GM21526 (cell line): ENCODE data around the gene RERE.
"Not testable (repeated sequence)": the region's sequence is repeated elsewhere in the genome, so short reads cannot be mapped to it uniquely, and the experiment has no call there.

Experiments
- ATAC-seq: cut with Tn5 transposase; IDR thresholded peaks from one replicate; pipeline ENCODE4 v1.9.1; 2021; ENCODE audit warnings: moderate library complexity; ENCODE audit not compliant: unreplicated experiment, low FRiP score

The RERE gene

GRCh38 chr1:8465692-8466091 lies 351.7 kb downstream of the RERE start:
- no peak for ATAC-seq

GRCh38 chr1:8465013-8465412 lies 352.4 kb downstream of the RERE start:
- ATAC-seq = no peak

- ATAC-seq = no peak
These were observed 353.1 kb downstream of the RERE start for GRCh38 chr1:8464377-8464776.

GRCh38 chr1:8463144-8463927 lies 354.1 kb downstream of the RERE start:
- no peak for ATAC-seq

- no peak for ATAC-seq
These were observed 355.0 kb downstream of the RERE start for GRCh38 chr1:8462371-8462892.

GRCh38 chr1:8461351-8462110 lies 355.9 kb downstream of the RERE start:
- no peak for ATAC-seq

- no peak for ATAC-seq
These were observed 356.7 kb downstream of the RERE start for GRCh38 chr1:8460784-8461183.

GRCh38 chr1:8460132-8460544 lies 357.3 kb downstream of the RERE start:
- no peak for ATAC-seq

- ATAC-seq = no peak
These were observed 358.8 kb downstream of the RERE start for GRCh38 chr1:8458607-8459006.

- ATAC-seq = no peak
These were observed 359.6 kb downstream of the RERE start for GRCh38 chr1:8457760-8458381.

- ATAC-seq = no peak
These were observed 360.4 kb downstream of the RERE start for GRCh38 chr1:8456991-8457390.

- no peak for ATAC-seq
These were observed 361.0 kb downstream of the RERE start for GRCh38 chr1:8456308-8456912.

GRCh38 chr1:8455700-8456307 lies 361.6 kb downstream of the RERE start:
- no peak for ATAC-seq

- no peak for ATAC-seq
These were observed 367.1 kb downstream of the RERE start for GRCh38 chr1:8450312-8450711.

- no peak for ATAC-seq
These were observed 368.4 kb downstream of the RERE start for GRCh38 chr1:8448911-8449661.

- ATAC-seq = not testable (repeated sequence)
These were observed 368.9 kb downstream of the RERE start for GRCh38 chr1:8448505-8448904.

GRCh38 chr1:8447616-8448150 lies 369.8 kb downstream of the RERE start:
- no peak for ATAC-seq

- not testable (repeated sequence) for ATAC-seq
These were observed 371.3 kb downstream of the RERE start for GRCh38 chr1:8446119-8446518.

- ATAC-seq = no peak
These were observed 373.8 kb downstream of the RERE start for GRCh38 chr1:8443558-8444194.
